Glutamatergic neuron (in vitro differentiated cells): ENCODE results near the gene PRKCE. TPM values are rescaled to one million over a fixed set of nuclear protein-coding genes. Genes with fewer than 3 reads are reported as not detected.
A peak's percentile ranks its signal among the peaks of the same experiment; 100 is the strongest.

Source experiments
- DNase-seq: peaks from one replicate; pipeline ENCODE4 v3.0.0; 2022
- H3K27ac Mint-ChIP-seq: one replicate; pipeline ENCODE4 v1.8.0; 2020; ENCODE audit warnings: mild to moderate bottlenecking, mixed read lengths, inconsistent platforms; ENCODE audit not compliant: unreplicated experiment
- H3K27me3 Mint-ChIP-seq: one replicate; pipeline ENCODE4 v1.8.0; 2020; ENCODE audit warnings: mild to moderate bottlenecking, moderate library complexity, mixed read lengths, inconsistent platforms; ENCODE audit not compliant: unreplicated experiment
- H3K36me3 Mint-ChIP-seq: one replicate; pipeline ENCODE4 v1.8.0; 2020; ENCODE audit warnings: mild to moderate bottlenecking, mixed read lengths, inconsistent platforms; ENCODE audit not compliant: unreplicated experiment
- H3K4me1 Mint-ChIP-seq: one replicate; pipeline ENCODE4 v1.8.0; 2020; ENCODE audit warnings: mild to moderate bottlenecking, low read depth, mixed read lengths, inconsistent platforms; ENCODE audit not compliant: unreplicated experiment
- H3K4me3 Mint-ChIP-seq: one replicate; pipeline ENCODE4 v1.8.0; 2020; ENCODE audit warnings: mild to moderate bottlenecking, mixed read lengths, inconsistent platforms; ENCODE audit not compliant: unreplicated experiment
- H3K9me3 Mint-ChIP-seq: one replicate; pipeline ENCODE4 v1.8.0; 2020; ENCODE audit warnings: mild to moderate bottlenecking, moderate library complexity, mixed read lengths, inconsistent platforms; ENCODE audit not compliant: unreplicated experiment
- total RNA-seq: library from RNA; stranded (reverse); fragmentation: NEBNext Ultra II Directional; extraction: Animal tissue kit (Norgen Biotek cat#: 25700); gene quantifications from one replicate; pipeline ENCODE4 v1.2.1, GENCODE V29; 2021; ENCODE audit not compliant: unreplicated experiment
- TF ChIP-seq, protein P1 (sequence below): fragments of 200-600 bp; sonication (generic); IDR thresholded peaks from one replicate; pipeline ENCODE4 v1.5.0; 2021; ENCODE audit not compliant: partially characterized antibody, unreplicated experiment

PRKCE gene
- total RNA-seq, 1 donor from 2014 or later = 74.8 TPM

DNA sequence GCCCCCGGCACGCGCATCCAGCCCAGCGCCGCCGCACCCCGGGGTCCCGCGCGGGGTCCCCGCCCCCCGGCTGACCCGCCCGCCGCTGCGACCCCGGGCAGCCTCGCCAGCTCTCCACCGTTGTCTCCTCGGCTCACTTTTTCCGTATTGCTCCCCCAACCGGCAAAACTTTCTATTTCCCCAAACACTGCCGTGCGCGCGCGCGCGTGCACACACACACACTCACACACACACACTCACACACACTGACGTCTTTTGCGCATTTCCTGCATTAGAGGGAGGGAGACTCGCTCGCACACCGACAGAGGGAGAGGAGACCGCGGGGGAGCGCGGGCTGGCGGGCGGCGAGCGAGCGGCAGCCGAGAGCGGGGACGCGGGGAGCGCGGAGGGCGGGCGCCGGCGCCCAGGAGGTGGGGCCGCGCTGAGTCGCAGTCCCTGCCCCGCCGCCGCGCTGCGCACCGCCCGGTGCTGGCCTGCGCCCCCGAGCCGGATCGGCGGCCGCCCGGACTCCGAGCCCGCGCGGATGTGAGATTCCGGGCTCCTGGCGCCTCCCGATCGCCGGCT lies 542 bp upstream of the PRKCE start:
- Mint-ChIP-seq H3K9me3 (peaks cover 15% of the 10 kb centered on the region), H3K27ac (peak overlapping the region; percentile 96), H3K4me1 (peaks cover 27% of the 10 kb centered on the region), H3K4me3 (peak overlapping the region; percentile 99), H3K27me3 (peaks cover 6% of the 10 kb centered on the region), H3K36me3 (no peaks in the 10 kb centered on the region)
- TF ChIP-seq, protein P1, sequence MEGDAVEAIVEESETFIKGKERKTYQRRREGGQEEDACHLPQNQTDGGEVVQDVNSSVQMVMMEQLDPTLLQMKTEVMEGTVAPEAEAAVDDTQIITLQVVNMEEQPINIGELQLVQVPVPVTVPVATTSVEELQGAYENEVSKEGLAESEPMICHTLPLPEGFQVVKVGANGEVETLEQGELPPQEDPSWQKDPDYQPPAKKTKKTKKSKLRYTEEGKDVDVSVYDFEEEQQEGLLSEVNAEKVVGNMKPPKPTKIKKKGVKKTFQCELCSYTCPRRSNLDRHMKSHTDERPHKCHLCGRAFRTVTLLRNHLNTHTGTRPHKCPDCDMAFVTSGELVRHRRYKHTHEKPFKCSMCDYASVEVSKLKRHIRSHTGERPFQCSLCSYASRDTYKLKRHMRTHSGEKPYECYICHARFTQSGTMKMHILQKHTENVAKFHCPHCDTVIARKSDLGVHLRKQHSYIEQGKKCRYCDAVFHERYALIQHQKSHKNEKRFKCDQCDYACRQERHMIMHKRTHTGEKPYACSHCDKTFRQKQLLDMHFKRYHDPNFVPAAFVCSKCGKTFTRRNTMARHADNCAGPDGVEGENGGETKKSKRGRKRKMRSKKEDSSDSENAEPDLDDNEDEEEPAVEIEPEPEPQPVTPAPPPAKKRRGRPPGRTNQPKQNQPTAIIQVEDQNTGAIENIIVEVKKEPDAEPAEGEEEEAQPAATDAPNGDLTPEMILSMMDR = no peak
- DNase-seq = peak; percentile 77

DNA sequence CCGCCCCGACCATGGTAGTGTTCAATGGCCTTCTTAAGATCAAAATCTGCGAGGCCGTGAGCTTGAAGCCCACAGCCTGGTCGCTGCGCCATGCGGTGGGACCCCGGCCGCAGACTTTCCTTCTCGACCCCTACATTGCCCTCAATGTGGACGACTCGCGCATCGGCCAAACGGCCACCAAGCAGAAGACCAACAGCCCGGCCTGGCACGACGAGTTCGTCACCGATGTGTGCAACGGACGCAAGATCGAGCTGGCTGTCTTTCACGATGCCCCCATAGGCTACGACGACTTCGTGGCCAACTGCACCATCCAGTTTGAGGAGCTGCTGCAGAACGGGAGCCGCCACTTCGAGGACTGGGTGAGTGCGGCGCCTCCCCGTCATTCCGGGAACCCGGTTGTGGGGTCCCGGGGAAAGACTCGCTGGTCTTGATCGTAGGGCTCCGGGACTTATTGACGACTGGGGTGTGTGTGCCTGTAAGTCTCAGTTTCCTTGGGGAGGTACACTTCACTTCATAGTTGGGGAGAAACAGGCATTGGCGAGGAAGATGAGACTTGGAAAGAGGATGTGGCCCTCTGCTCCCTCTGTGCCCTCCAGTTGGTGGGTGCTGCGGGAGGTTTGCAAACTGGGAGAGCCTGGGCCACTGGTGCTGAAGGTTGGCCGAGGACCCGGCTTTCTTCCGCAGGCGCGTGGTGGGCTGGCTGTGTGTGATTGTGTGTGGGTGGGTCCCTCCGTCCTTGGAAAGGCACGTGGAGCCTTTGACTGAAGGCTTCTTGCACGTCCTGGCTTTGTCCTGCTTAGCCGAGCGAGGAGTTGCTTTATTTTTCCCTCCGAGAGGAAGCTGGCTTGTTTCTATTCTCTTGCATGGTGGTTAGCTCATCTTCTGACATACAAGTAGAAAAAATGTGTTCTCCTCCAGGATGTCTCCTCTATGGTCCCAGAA lies 886 bp downstream of the PRKCE start:
- H3K27me3 Mint-ChIP-seq = peaks cover 6% of the 10 kb centered on the region
- H3K36me3 Mint-ChIP-seq = no peaks in the 10 kb centered on the region
- peak overlapping the region; percentile 89 for H3K27ac Mint-ChIP-seq

DNA sequence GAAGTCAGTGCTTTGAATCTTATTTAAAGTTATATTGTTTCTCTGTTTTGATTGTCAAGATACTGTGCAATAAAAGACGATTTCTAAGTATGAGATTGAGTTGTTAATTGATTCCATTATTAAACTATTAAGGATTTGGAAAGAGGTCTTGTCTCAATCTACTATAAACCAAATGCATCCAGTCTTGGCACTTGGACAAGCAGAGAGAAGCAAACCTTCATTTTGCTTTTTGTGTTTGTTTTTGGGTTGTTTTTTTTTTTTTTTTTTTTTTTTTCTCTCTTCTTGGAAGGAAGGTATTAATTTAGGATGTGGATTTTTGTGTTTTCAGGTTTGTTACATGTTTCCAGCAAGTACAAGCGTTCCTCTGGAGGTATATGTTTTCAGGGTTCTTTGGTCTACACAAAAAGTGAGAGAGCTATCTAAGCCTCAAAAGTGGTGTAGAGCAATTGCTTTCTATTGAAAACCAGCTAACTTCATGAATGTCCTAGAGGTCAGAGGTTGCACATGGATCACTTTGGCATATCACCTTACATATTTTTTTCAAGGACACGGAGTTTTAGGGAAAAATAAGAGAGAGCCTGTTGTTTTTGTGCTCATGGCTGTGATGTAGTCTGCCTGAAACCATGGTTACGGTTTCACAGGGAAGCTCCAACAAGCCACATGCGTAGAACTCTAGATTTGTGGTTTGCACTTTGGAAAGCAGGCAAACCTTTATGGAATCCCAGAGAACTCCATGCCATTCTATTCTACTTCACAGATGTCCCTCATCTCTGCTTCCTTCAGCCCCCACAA lies 1.8 kb downstream of the PRKCE start:
- peaks cover 18% of the 10 kb centered on the region for H3K4me1 Mint-ChIP-seq
- TF ChIP-seq, protein P1 = no peak
- H3K9me3 Mint-ChIP-seq = peaks cover 15% of the 10 kb centered on the region
- no peaks in the 10 kb centered on the region for H3K36me3 Mint-ChIP-seq
- peak overlapping the region; percentile 89 for H3K27ac Mint-ChIP-seq
- no peak for DNase-seq
- peaks cover 6% of the 10 kb centered on the region for H3K27me3 Mint-ChIP-seq
- H3K4me3 Mint-ChIP-seq = peak overlapping the region; percentile 98

More for the DNA sequence above, 886 bp downstream of the PRKCE start:
- Mint-ChIP-seq H3K4me3 (peak overlapping the region; percentile 98), H3K9me3 (peaks cover 15% of the 10 kb centered on the region), H3K4me1 (peaks cover 26% of the 10 kb centered on the region)
- TF ChIP-seq, protein P1 = no peak
- peak; percentile 39 for DNase-seq

GRCh38 chr2:45654250-45654649 lies 2.8 kb downstream of the PRKCE start:
- no peaks in the 10 kb centered on the region for H3K36me3 Mint-ChIP-seq
- peaks cover 16% of the 10 kb centered on the region for H3K4me1 Mint-ChIP-seq
- peak overlapping the region; percentile 98 for H3K4me3 Mint-ChIP-seq
- TF ChIP-seq, protein P1 = no peak
- DNase-seq = no peak
- H3K27me3 Mint-ChIP-seq = peaks cover 6% of the 10 kb centered on the region
- H3K27ac Mint-ChIP-seq = peak overlapping the region; percentile 5
- H3K9me3 Mint-ChIP-seq = peaks cover 15% of the 10 kb centered on the region
